Astrocyte (in vitro differentiated cells and primary cell): ENCODE data around the gene ZNF28. TPM values are rescaled to one million over a fixed set of nuclear protein-coding genes. Genes with fewer than 3 reads are reported as not detected.

Experiments
- DNase-seq: peaks from one replicate; pipeline ENCODE4 v3.0.0-alpha.2; 2010; ENCODE audit warnings: low read depth
- FAIRE-seq: peaks from 2 replicates; lab custom pipeline; 2011; peaks lifted over from hg19 to GRCh38; lab: Jason Lieb, UNC
- H2AFZ ChIP-seq: 2 replicates; pipeline ENCODE4 v1.6.0; 2012; ENCODE audit warnings: low read depth, low read length, inconsistent platforms
- H3K27ac ChIP-seq: 2 replicates; pipeline ENCODE4 v1.5.1; 2011; ENCODE audit warnings: low read depth, low read length, inconsistent platforms
- H3K27me3 ChIP-seq: 2 replicates; pipeline ENCODE4 v1.6.0; 2011; ENCODE audit warnings: low read length, inconsistent platforms; ENCODE audit not compliant: insufficient read depth
- H3K36me3 ChIP-seq: 2 replicates; pipeline ENCODE4 v1.5.1; 2011; ENCODE audit warnings: low read length, inconsistent platforms; ENCODE audit not compliant: insufficient read depth
- H3K4me1 ChIP-seq: 2 replicates; pipeline ENCODE4 v1.5.1; 2011; ENCODE audit warnings: low read length, inconsistent platforms; ENCODE audit not compliant: insufficient read depth
- H3K4me2 ChIP-seq: 2 replicates; pipeline ENCODE4 v1.6.0; 2012; ENCODE audit warnings: low read length, inconsistent platforms
- H3K4me3 ChIP-seq: 2 replicates; pipeline ENCODE4 v1.5.1; 2011; ENCODE audit warnings: low read depth, mild to moderate bottlenecking, low read length, inconsistent platforms; ENCODE audit not compliant: insufficient read depth
- H3K79me2 ChIP-seq: 2 replicates; pipeline ENCODE4 v1.6.0; 2012; ENCODE audit warnings: mild to moderate bottlenecking, low read length, inconsistent platforms; ENCODE audit not compliant: insufficient read depth
- H3K9ac ChIP-seq: 2 replicates; pipeline ENCODE4 v1.6.0; 2012; ENCODE audit warnings: mild to moderate bottlenecking, low read length, inconsistent platforms
- H3K9me3 ChIP-seq: 2 replicates; pipeline ENCODE4 v1.5.1; 2012; ENCODE audit warnings: low read depth, mild to moderate bottlenecking, low read length, inconsistent platforms; ENCODE audit not compliant: insufficient read depth
- H4K20me1 ChIP-seq: 2 replicates; pipeline ENCODE4 v1.6.0; 2012; ENCODE audit warnings: low read length, inconsistent platforms; ENCODE audit not compliant: insufficient read depth
- H3K27ac Mint-ChIP-seq: one replicate; pipeline ENCODE4 v1.8.0; 2021; ENCODE audit warnings: mild to moderate bottlenecking, mixed read lengths; ENCODE audit not compliant: unreplicated experiment
- H3K27me3 Mint-ChIP-seq: one replicate; pipeline ENCODE4 v1.8.0; 2021; ENCODE audit warnings: low read depth, mixed read lengths; ENCODE audit not compliant: unreplicated experiment
- H3K36me3 Mint-ChIP-seq: one replicate; pipeline ENCODE4 v1.8.0; 2021; ENCODE audit warnings: low read depth, mixed read lengths; ENCODE audit not compliant: unreplicated experiment
- H3K4me1 Mint-ChIP-seq: one replicate; pipeline ENCODE4 v1.8.0; 2021; ENCODE audit warnings: low read depth, mixed read lengths; ENCODE audit not compliant: unreplicated experiment
- H3K4me3 Mint-ChIP-seq: one replicate; pipeline ENCODE4 v1.8.0; 2021; ENCODE audit warnings: mild to moderate bottlenecking, moderate library complexity, mixed read lengths; ENCODE audit not compliant: unreplicated experiment
- H3K9me3 Mint-ChIP-seq: one replicate; pipeline ENCODE4 v1.8.0; 2021; ENCODE audit warnings: mild to moderate bottlenecking, mixed read lengths; ENCODE audit not compliant: unreplicated experiment
- EZH2 ChIP-seq: IDR thresholded peaks from 2 replicates; pipeline ENCODE4 v1.6.1; 2012; ENCODE audit warnings: mild to moderate bottlenecking, low read length, inconsistent platforms; ENCODE audit not compliant: insufficient read depth
- total RNA-seq: library from RNA; stranded (reverse); gene quantifications from 2 replicates; pipeline ENCODE4 v1.2.1, GENCODE V29; 2021
- TF ChIP-seq, protein P1 (sequence below): IDR thresholded peaks from 2 replicates; pipeline ENCODE4 v1.5.1; 2011; ENCODE audit warnings: low read depth, mild to moderate bottlenecking, inconsistent platforms, low read length, moderate library complexity; ENCODE audit not compliant: insufficient read depth

Gene ZNF28
- total RNA-seq, 1 donor from 2014 or later: 19.6 TPM

DNA sequence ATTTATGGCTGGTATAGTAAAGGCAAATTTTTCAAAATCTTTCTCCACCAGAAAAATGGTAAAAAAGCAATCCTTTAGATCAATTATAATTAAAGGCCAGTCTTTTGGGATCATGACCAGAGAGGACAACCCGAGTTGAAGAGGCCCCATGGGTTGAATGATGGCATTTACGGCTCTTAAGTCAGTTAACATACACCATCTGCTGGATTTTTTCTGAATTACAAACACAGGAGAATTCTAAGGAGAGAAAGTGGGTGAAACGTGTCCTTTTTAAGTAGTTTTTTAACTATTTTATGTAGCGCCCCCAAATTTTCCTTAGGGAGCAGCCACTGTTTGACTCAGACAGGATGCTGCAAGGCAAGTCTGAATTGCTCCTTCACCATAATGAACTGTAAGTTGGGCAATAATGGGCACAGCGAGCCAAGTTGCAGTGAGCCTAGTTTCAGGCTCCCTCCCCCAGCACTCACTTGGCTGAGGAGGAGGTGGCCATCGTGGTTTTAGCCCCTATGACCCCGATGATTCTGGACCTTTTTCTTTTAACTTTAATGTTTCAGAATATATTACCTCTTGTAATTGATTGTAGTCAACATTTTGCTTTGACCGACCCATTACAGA, 73.0 kb downstream of the ZNF28 start:
- no peaks in the 10 kb centered on the region for H3K27me3 Mint-ChIP-seq
- no peak overlapping the region for H3K4me3 Mint-ChIP-seq
- H3K27me3 ChIP-seq: no peaks in the 10 kb centered on the region
- H3K27ac ChIP-seq: no peak overlapping the region
- FAIRE-seq: no peak
- no peak overlapping the region for H2AFZ ChIP-seq
- peaks cover 2% of the 10 kb centered on the region for H3K36me3 Mint-ChIP-seq
- no peak overlapping the region for H3K9ac ChIP-seq
- no peaks in the 10 kb centered on the region for H4K20me1 ChIP-seq
- H3K9me3 ChIP-seq: no peaks in the 10 kb centered on the region
- no peak overlapping the region for H3K4me2 ChIP-seq
- H3K36me3 ChIP-seq: no peaks in the 10 kb centered on the region
- no peaks in the 10 kb centered on the region for H3K79me2 ChIP-seq
- peaks cover 7% of the 10 kb centered on the region for H3K9me3 Mint-ChIP-seq
- H3K4me3 ChIP-seq: no peak overlapping the region
- TF ChIP-seq, protein P1, sequence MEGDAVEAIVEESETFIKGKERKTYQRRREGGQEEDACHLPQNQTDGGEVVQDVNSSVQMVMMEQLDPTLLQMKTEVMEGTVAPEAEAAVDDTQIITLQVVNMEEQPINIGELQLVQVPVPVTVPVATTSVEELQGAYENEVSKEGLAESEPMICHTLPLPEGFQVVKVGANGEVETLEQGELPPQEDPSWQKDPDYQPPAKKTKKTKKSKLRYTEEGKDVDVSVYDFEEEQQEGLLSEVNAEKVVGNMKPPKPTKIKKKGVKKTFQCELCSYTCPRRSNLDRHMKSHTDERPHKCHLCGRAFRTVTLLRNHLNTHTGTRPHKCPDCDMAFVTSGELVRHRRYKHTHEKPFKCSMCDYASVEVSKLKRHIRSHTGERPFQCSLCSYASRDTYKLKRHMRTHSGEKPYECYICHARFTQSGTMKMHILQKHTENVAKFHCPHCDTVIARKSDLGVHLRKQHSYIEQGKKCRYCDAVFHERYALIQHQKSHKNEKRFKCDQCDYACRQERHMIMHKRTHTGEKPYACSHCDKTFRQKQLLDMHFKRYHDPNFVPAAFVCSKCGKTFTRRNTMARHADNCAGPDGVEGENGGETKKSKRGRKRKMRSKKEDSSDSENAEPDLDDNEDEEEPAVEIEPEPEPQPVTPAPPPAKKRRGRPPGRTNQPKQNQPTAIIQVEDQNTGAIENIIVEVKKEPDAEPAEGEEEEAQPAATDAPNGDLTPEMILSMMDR: peak; percentile 11
- TF ChIP-seq EZH2: no peak
- H3K27ac Mint-ChIP-seq: no peak overlapping the region
- H3K4me1 Mint-ChIP-seq: no peaks in the 10 kb centered on the region
- peak; percentile 27 for DNase-seq
- no peaks in the 10 kb centered on the region for H3K4me1 ChIP-seq

Other genes with a start within 250 kb of the ZNF28 start
- 27.6 and 35.4 TPM in 2 replicates for gene ZNF83, start 183.3 kb downstream of the ZNF28 start, total RNA-seq
- gene ZNF611, start 86.6 kb downstream of the ZNF28 start, total RNA-seq: 18.8 and 21.1 TPM in 2 replicates
- gene ZNF600, start 34.8 kb downstream of the ZNF28 start, total RNA-seq: 5.6 and 6.4 TPM in 2 replicates
- 18.6 and 20.0 TPM in 2 replicates for gene ZNF468, start 36.0 kb upstream of the ZNF28 start, total RNA-seq
- gene ZNF320, start 76.0 kb upstream of the ZNF28 start, total RNA-seq: 28.0 and 31.6 TPM in 2 replicates
- 7.7 and 7.9 TPM in 2 replicates for gene ZNF888, start 101.8 kb upstream of the ZNF28 start, total RNA-seq
- 10.3 and 12.2 TPM in 2 replicates for gene ZNF816, start 141.2 kb upstream of the ZNF28 start, total RNA-seq
- gene ERVV-1, start 192.3 kb upstream of the ZNF28 start, total RNA-seq: not detected in 2 replicates
- 0.17 TPM in 1 of 2 replicates, not detected in the other for gene ERVV-2, start 223.1 kb upstream of the ZNF28 start, total RNA-seq